Astrocyte of the spinal cord (primary cell): ENCODE data around the gene MTG2.

Experiments used
- DNase-seq: peaks from one replicate; pipeline ENCODE4 v3.0.0; 2011; ENCODE audit warnings: low read depth, low spot score
- H3K4me3 ChIP-seq: 2 replicates; pipeline ENCODE4 v1.5.1; 2011; ENCODE audit warnings: low read depth, mild to moderate bottlenecking, low read length, moderate library complexity
- in situ Hi-C: cut with HindIII; loops from 2 replicates; pipeline ENCODE4 v1.10.0; 2017; ENCODE audit warnings: low sequenced_read_pairs
- TF ChIP-seq, protein P1 (sequence below): IDR thresholded peaks from 2 replicates; pipeline ENCODE4 v1.5.1; 2012; ENCODE audit warnings: low read depth, mild to moderate bottlenecking, low read length, inconsistent platforms

MTG2 gene

DNA sequence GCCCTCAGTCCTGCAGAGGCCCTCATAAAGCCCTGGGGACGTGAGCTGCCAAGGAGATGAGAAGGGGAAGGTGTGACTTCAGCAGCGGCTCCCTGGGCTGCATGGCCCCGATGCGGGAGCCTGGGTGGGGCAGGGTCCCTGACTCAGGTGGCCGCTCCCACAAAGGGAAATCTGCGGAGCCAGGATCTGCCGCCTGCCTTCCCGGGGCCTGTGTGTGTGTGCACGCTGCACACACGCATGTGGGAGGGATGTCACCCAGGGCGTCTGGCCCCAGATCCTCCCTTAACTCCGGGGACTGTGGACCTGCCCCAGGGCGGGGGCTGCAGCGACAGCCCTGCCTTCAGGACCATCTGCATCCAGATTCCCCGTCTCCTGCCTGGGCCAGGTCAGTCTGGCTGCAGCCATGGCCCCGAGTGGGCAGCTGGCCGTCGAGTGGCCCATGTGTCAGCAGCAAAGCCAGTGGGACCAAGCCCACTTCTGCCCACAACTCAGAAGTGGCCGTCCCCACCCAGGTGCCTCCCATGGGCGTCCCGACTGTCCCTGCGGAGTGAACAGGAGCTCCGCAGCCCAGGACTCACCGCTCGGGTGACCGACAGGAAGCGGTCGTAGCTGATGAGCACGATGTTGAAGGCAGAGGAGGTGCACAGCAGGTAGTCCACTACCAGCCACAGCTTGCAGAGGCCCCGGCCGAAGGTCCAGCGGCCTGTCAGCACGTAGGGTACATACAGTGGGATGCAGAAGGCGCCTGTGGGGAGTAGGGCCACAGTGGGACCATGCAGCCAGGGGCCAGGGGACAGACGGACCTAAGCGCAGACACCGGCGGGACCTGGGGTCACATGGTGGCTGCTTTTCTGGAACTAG lies 35.3 kb downstream of the MTG2 start:
- no peak overlapping the region for H3K4me3 ChIP-seq
- DNase-seq = no peak
- in situ Hi-C loops = no loop called here
- TF ChIP-seq, protein P1, sequence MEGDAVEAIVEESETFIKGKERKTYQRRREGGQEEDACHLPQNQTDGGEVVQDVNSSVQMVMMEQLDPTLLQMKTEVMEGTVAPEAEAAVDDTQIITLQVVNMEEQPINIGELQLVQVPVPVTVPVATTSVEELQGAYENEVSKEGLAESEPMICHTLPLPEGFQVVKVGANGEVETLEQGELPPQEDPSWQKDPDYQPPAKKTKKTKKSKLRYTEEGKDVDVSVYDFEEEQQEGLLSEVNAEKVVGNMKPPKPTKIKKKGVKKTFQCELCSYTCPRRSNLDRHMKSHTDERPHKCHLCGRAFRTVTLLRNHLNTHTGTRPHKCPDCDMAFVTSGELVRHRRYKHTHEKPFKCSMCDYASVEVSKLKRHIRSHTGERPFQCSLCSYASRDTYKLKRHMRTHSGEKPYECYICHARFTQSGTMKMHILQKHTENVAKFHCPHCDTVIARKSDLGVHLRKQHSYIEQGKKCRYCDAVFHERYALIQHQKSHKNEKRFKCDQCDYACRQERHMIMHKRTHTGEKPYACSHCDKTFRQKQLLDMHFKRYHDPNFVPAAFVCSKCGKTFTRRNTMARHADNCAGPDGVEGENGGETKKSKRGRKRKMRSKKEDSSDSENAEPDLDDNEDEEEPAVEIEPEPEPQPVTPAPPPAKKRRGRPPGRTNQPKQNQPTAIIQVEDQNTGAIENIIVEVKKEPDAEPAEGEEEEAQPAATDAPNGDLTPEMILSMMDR = no peak

DNA sequence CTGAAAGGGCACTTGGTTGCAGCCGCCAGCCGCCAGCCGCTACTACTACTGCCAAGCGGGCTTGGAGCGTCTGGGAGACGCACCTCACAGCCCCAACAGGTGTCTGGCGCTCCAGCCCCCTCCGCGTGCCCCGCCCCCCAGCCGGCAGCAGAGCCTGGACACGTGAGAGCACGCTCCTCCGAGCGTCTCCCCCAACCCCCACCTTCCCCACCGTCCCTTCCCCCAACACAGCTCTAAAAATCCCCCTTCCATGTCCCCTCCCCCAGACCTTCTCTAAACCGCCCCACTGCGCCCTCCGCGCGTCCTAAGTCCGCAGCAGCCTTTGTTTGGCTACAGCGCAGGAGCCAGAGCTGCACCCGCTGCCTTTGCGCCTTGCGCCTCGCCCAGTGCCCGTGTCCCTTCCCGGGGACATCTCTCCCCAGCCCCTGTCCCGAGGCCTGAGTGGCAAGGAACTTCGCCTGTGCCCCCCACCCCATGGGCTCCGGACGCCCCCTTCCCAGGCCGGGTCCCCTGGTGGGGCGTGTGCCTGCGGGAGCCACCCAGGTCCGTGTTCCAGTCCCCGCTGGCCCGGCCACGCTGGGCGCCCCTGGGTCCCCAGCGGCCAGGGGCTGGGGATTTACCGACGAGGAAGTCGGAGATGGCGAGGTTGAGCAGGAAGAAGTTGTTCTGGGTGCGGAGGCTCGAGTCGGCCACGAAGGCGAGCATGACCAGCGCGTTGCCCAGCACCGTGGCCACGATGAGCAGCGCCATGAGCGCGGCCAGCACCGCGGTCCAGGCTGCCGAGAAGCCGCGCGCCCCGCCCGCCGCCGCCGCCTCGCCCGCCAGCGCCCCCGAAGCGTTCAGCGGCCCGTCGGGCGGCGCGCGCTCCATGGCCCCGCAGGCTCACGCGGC lies 36.5 kb downstream of the MTG2 start:
- in situ Hi-C loops = no loop called here
- DNase-seq = no peak
- TF ChIP-seq, protein P1 = no peak
- no peak overlapping the region for H3K4me3 ChIP-seq

DNA sequence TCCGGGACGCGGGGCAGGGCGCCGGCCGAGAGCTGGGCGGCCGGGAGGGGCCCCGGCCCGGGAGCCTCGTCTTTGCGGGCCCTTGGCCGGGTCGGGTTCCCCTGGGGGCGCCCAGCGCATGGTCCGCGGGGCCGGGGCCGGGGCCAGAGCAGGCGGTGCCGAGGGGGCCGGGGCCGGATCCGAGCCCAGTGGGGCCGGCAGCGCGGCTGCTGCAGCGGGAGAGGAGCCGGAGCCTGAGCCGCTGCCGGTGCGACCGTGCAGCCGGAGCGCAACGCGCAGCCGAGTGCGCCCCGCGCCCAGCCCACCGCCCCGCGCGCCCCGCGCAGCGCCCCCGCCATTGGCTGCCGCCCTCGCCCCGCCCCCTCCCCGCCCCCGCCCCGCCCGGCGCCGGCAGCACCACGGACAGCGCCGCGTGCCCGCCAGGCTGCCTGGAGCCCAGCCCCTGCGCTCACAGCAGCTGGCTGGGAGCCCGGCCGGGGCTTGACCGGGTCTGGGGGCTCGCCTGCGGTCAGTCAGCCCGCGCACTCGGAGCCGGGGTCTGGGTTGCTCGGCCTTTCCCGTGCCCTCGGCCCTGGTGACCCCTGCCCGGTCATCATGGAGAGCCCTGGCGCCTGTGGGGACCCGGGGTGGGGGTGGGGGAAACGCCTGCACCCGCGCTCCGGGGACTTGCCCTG lies 37.3 kb downstream of the MTG2 start, which contains the start of gene HRH3:
TSS of gene HRH3 (minus strand) at position 287 of the 674 bp plus-strand sequence. CDS start 308 bp downstream, outside the sequence.
- H3K4me3 ChIP-seq = no peak within 1 kb of the TSS
- DNase-seq = no peak
- in situ Hi-C loops = no loop called here
- TF ChIP-seq, protein P1 = no peak

DNA sequence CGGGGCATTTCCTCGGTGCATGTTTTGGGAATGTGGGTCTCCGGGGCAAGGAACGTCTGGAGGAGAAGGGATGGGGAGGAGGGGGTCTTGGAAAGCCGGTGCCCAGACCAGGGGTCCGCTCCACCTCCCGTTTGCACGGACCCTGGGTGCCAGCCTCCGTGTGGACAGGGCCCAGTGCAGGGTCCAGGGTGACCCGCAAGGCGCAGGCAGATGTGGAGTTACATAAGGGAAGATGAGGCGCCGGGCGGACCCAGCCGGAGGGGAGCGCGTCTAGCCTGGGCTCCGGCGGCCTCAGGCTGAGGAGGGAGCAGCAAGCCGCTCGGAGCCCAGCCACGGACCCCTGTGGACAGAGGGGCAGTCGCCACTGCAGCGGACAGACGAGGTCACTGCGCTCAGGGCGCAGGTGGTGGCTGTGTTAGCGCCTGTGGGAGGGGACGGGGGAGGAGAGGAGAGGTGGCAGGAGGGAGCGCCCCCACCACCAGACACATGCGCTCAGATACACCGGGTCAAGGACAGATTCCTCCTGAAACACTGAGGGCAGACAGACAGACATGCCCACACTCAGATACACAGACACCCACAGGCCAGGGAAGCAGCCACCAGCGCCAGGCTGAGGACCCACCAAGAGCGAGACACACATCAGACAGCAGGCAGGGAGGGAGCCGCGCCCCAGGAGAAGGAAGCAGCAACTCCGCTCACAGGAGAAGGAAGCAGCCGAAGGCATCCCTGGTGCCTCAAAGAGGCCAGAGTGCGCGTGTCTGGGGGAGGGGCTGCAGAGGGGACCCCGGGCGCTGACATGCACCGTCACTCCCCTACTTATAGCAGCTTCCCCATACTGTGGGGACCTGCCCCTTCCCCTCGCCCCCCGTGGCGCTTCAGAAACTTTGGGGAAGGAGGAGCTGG lies 38.1 kb downstream of the MTG2 start:
- TF ChIP-seq, protein P1 = no peak
- H3K4me3 ChIP-seq = no peak overlapping the region
- no peak for DNase-seq
- in situ Hi-C loops = no loop called here

DNA sequence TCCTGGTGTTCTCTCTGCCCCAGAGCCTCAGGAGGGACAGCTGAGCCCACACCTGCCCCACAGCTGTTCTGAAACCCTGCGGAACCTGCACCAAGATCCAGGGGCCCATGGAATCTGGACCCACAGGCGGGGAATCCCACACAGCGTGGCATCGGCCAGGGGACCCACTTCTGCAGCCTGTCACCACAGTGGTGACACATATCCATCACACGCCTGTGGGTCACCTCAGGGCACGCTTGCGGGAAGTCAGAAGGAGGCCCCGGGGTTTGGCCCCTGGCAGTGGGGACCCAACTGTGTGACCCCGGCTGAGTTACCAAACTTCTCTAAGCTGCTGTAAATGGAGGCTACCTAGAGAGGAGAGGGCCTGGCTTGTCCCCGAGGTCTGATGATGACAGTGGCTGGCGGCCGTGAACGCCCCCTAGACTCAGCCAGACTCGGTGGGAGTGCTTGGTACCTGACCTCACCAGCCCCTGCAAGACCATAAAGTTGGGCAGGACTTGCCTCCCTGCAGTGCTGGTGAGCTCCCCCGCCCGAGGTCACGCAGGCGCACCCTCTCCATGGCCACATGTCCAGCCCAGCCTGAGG lies 39.5 kb downstream of the MTG2 start:
- DNase-seq = no peak
- H3K4me3 ChIP-seq = no peak overlapping the region
- TF ChIP-seq, protein P1 = no peak
- in situ Hi-C loops = no loop called here
